GM12873 (cell line): ENCODE data around the gene TPCN1.

Source experiments
- TF ChIP-seq, protein P1 (sequence below): IDR thresholded peaks from 2 replicates; pipeline ENCODE4 v1.5.1; 2012; ENCODE audit warnings: low read depth, mild to moderate bottlenecking, moderate library complexity, low read length, control low read depth; ENCODE audit not compliant: insufficient read depth; ENCODE audit errors: missing control alignments

Gene TPCN1

DNA sequence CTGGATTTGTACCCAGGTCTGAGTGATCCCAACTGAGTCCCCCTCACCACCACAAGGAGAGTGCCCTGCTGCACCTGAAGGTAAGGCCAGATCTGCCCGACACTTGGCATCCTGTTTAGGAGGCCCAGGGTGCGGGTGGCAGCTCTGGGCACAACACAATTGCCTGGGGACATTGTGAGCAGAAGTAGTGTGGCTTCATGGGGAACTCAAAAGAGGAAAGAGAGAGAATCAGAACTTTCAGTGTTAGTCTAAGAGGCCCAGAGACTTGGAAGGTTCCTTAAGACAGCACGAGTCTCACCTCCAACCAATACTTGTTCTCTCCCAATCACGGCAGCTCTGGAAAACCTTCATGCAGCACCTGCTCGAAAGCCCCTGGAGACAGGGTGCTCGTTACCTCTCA, 120.3 kb downstream of the TPCN1 start:
- TF ChIP-seq, protein P1, sequence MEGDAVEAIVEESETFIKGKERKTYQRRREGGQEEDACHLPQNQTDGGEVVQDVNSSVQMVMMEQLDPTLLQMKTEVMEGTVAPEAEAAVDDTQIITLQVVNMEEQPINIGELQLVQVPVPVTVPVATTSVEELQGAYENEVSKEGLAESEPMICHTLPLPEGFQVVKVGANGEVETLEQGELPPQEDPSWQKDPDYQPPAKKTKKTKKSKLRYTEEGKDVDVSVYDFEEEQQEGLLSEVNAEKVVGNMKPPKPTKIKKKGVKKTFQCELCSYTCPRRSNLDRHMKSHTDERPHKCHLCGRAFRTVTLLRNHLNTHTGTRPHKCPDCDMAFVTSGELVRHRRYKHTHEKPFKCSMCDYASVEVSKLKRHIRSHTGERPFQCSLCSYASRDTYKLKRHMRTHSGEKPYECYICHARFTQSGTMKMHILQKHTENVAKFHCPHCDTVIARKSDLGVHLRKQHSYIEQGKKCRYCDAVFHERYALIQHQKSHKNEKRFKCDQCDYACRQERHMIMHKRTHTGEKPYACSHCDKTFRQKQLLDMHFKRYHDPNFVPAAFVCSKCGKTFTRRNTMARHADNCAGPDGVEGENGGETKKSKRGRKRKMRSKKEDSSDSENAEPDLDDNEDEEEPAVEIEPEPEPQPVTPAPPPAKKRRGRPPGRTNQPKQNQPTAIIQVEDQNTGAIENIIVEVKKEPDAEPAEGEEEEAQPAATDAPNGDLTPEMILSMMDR: no peak

DNA sequence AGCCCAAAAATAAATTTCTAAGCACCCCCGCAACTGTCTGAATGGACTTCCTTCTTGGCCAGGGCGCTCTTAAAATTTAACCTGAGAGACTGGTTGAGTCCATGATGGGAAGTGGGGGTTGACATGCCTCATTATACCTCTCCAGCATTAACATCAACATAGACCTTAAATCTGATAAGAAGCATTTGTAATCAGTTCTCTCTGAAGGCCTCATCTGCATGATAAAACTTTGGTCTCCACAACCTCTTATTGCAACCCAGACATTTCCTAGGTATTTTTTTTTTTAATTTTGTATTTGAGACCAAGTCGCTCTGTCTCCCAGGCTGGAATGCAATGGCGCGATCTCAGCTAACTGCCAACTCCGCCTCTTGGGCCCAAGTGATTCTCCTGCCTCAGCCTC, 124.1 kb downstream of the TPCN1 start:
- TF ChIP-seq, protein P1: no peak

DNA sequence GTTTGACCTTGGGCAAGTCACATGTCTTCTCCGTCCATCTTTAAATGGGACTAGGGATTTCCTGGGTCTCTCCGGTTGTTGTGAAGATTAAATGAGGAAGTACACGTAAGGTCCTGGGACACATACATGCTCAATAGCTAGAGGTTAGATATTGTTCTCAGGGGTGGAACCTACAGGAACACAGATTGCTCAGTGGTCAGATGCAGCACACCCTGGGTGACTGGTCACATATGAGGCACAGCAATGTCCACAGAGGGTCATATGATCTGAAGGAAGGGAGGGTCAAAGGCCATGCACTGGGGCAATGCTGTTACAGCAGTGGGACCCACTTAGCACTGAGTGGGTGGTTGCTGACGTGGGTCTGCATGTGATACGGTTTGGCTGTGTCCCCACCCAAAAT, 125.1 kb downstream of the TPCN1 start:
- TF ChIP-seq, protein P1: no peak

DNA sequence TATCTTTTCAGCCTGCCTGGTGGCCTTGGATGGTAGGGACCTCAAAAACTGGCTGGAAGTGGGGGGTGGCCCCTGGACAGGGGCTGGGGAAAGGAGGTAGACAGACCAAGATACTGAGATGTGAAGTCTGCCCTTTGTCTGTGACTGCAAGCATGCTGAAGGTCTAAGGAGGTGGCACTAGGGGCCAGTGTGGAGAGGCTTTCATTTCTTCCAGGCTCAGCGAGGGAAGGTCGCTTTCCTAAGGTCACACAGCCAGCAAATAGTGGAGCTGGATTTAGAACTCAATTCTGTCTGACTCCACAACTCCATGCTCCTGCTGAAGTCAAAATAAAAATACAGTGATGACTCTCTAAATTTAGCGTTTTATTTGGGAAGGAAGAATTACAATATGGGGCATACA, 125.8 kb downstream of the TPCN1 start:
- TF ChIP-seq, protein P1: no peak

DNA sequence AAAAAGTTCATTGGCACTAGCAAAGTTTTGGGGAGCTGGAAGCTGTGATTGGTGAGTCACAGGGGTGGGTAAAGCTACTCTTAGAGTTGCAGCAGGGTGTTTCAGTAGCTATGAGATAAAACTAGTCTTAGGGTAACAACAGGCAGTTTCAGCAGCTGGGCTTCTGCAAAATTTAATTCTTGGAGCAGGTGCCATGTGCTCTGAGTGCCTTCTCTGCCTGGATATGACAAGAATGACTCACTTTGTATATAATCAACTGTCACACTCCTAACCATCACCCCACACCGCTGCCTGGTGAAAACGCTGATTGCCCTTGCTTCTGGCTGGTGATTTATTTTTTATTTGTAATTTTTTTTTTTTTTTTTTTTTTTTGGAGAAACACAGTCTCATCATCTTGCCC, 126.6 kb downstream of the TPCN1 start:
- TF ChIP-seq, protein P1: no peak
